ENCODE data around the gene GPR78. TPM values are rescaled to one million over a fixed set of nuclear protein-coding genes. Genes with fewer than 3 reads are reported as not detected.

GPR78 gene
- polyA plus RNA-seq, 4 donors: 0.06 TPM; not detected in 3

DNA sequence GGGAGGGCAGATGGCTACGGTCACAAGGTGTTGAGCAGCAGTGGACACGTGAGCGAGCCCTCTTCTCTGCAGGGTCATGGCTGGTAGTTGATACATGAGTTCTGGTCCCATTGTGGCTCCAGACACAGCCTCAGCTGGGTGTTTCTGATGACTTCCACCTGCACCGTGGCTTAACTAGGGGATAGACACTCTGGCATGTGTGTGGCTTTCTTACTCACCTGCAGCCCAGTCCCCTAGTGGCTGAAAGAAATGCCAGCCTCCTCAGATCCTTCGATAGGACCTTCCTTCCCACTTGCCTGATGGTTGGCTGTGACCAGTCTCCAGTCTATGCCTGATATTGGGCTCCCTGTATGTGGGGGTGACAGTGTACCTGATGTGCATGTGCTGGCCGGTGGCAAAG lies 5.0 kb downstream of the GPR78 start:
- DNase-seq: no peak
- no peaks in the 10 kb centered on the region for H3K4me1 ChIP-seq (ENCODE audit: control insufficient read depth in 3 of 3, insufficient read depth in 2 of 3, low read depth in 1 of 3, low read length in 2 of 3)
- H3K27ac ChIP-seq (ENCODE audit: low read depth in 1 of 3, low read length in 2 of 3): no peak overlapping the region
- H3K36me3 ChIP-seq (ENCODE audit: control insufficient read depth in 3 of 3, insufficient read depth in 2 of 3, low read depth in 1 of 3, low read length in 3 of 3): no peaks in the 10 kb centered on the region
- WGBS, 3 donors: 46 to 51% (median 48%) methylated on average over 6 of the region's 6 CpGs
- no peaks in the 10 kb centered on the region for H3K9me3 ChIP-seq (ENCODE audit: control insufficient read depth in 2 of 2, insufficient read depth in 1 of 2, low read depth in 1 of 2, low read length in 1 of 2)
- peaks cover 0 to 17% (median 5%) of the 10 kb centered on the region in 3 donors for H3K27me3 ChIP-seq (ENCODE audit: control insufficient read depth in 3 of 3, insufficient read depth in 3 of 3, low read length in 3 of 3)
- H3K4me3 ChIP-seq (ENCODE audit: low read depth in 1 of 3, low read length in 3 of 3): no peak overlapping the region
- FAIRE-seq: no peak

DNA sequence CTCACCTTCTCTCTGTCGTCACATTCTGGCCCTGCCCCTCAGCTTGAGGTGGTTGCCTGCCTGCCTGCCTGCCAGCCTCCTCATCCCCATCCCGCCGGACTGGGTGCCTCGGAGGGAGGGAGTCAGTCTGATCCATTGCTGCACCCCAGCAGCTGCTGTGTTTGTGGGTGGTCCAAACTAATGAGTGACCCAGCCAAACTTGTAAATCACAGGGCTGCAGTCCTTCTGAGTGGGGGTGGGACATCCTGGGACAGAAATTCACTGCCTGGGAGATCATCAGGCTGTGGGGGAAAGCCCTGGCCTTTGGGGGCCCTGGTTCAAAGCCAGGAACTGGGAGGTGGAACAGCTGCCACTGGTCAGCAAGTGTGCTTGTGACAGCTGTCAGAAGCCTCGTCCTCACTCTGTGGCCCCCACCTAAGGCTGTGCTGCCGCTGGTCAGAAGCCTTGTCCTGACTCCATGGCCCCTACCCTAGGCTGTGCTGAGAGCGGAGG lies 5.6 kb downstream of the GPR78 start:
- Histone ChIP-seq H3K36me3 (ENCODE audit: control insufficient read depth in 3 of 3, insufficient read depth in 2 of 3, low read depth in 1 of 3, low read length in 3 of 3) (no peaks in the 10 kb centered on the region), H3K4me3 (ENCODE audit: low read depth in 1 of 3, low read length in 3 of 3) (no peak overlapping the region), H3K27me3 (ENCODE audit: control insufficient read depth in 3 of 3, insufficient read depth in 3 of 3, low read length in 3 of 3) (peaks cover 0 to 15% (median 3%) of the 10 kb centered on the region in 3 donors), H3K27ac (ENCODE audit: low read depth in 1 of 3, low read length in 2 of 3) (no peak overlapping the region), H3K9me3 (ENCODE audit: control insufficient read depth in 2 of 2, insufficient read depth in 1 of 2, low read depth in 1 of 2, low read length in 1 of 2) (no peaks in the 10 kb centered on the region), H3K4me1 (ENCODE audit: control insufficient read depth in 3 of 3, insufficient read depth in 2 of 3, low read depth in 1 of 3, low read length in 2 of 3) (no peaks in the 10 kb centered on the region)
- FAIRE-seq (no peak), DNase-seq (no peak)
- 52 to 65% (median 58%) methylated on average over 7 of the region's 7 CpGs for WGBS, 3 donors

DNA sequence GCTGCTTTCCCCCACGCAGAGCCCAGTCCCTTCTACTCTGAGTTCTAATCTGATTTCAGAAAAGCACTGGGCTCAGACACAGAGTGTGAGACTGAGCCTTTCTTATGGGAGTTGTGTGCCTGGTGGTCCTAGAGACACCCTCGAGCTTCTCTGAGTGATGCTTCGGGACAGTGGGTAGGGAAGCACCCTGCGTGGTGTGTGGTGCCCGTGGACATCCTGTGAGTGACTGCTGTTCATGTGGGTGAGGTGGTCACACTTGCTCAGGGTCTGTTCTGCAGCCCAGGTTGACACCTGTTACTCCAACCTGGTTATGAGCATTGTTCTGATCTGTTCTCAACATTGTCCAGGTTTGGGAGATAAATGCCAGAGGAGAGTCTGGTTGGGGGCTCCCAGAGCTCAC lies 6.1 kb downstream of the GPR78 start:
- DNase-seq (no peak), FAIRE-seq (no peak)
- H3K27me3 ChIP-seq (ENCODE audit: control insufficient read depth in 3 of 3, insufficient read depth in 3 of 3, low read length in 3 of 3): peaks cover 0 to 13% (median 3%) of the 10 kb centered on the region in 3 donors
- no peaks in the 10 kb centered on the region for H3K36me3 ChIP-seq (ENCODE audit: control insufficient read depth in 3 of 3, insufficient read depth in 2 of 3, low read depth in 1 of 3, low read length in 3 of 3)
- no peaks in the 10 kb centered on the region for H3K9me3 ChIP-seq (ENCODE audit: control insufficient read depth in 2 of 2, insufficient read depth in 1 of 2, low read depth in 1 of 2, low read length in 1 of 2)
- H3K27ac ChIP-seq (ENCODE audit: low read depth in 1 of 3, low read length in 2 of 3): no peak overlapping the region
- no peaks in the 10 kb centered on the region for H3K4me1 ChIP-seq (ENCODE audit: control insufficient read depth in 3 of 3, insufficient read depth in 2 of 3, low read depth in 1 of 3, low read length in 2 of 3)
- 52 to 64% (median 59%) methylated on average over 5 of the region's 5 CpGs for WGBS, 3 donors
- no peak overlapping the region for H3K4me3 ChIP-seq (ENCODE audit: low read depth in 1 of 3, low read length in 3 of 3)

DNA sequence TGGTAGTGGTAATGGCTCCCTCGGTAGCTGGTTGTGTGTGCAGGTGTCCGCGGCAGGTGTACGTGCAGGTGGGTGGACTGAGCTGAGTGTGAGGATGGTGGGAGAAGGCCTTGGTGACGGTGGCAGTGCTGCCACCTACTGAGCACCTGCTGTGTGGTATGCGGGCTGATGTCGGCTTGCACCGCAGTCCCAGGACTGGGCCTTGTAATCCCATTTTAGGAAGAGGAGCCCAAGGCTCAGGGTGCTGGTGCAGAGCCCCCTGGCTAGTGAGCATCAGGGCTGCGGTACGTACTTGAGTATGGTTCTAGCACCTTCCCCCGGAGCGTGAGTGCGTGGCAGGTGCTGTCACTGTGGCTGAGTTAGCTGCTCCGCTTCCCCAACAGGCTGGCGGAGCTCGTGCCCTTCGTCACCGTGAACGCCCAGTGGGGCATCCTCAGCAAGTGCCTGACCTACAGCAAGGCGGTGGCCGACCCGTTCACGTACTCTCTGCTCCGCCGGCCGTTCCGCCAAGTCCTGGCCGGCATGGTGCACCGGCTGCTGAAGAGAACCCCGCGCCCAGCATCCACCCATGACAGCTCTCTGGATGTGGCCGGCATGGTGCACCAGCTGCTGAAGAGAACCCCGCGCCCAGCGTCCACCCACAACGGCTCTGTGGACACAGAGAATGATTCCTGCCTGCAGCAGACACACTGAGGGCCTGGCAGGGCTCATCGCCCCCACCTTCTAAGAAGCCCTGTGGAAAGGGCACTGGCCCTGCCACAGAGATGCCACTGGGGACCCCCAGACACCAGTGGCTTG lies 6.7 kb downstream of the GPR78 start:
- peaks cover 2 to 13% (median 3%) of the 10 kb centered on the region in 3 donors for H3K27me3 ChIP-seq (ENCODE audit: control insufficient read depth in 3 of 3, insufficient read depth in 3 of 3, low read length in 3 of 3)
- no peaks in the 10 kb centered on the region for H3K36me3 ChIP-seq (ENCODE audit: control insufficient read depth in 3 of 3, insufficient read depth in 2 of 3, low read depth in 1 of 3, low read length in 3 of 3)
- DNase-seq: no peak

GRCh38 chr4:8587469-8588195 lies 7.4 kb downstream of the GPR78 start:
- 71 to 78% (median 76%) methylated on average over 18 of the region's 18 CpGs for WGBS, 3 donors
- Histone ChIP-seq H3K27me3 (ENCODE audit: control insufficient read depth in 3 of 3, insufficient read depth in 3 of 3, low read length in 3 of 3) (peaks cover 6 to 19% (median 7%) of the 10 kb centered on the region in 3 donors), H3K4me1 (ENCODE audit: control insufficient read depth in 3 of 3, insufficient read depth in 2 of 3, low read depth in 1 of 3, low read length in 2 of 3) (no peaks in the 10 kb centered on the region), H3K9me3 (ENCODE audit: control insufficient read depth in 2 of 2, insufficient read depth in 1 of 2, low read depth in 1 of 2, low read length in 1 of 2) (no peaks in the 10 kb centered on the region), H3K27ac (ENCODE audit: low read depth in 1 of 3, low read length in 2 of 3) (no peak overlapping the region), H3K36me3 (ENCODE audit: control insufficient read depth in 3 of 3, insufficient read depth in 2 of 3, low read depth in 1 of 3, low read length in 3 of 3) (no peaks in the 10 kb centered on the region), H3K4me3 (ENCODE audit: low read depth in 1 of 3, low read length in 3 of 3) (no peak overlapping the region)
- DNase-seq (no peak), FAIRE-seq (no peak)

More for the DNA sequence above, 6.7 kb downstream of the GPR78 start:
- Histone ChIP-seq H3K4me3 (ENCODE audit: low read depth in 1 of 3, low read length in 3 of 3) (no peak overlapping the region), H3K4me1 (ENCODE audit: control insufficient read depth in 3 of 3, insufficient read depth in 2 of 3, low read depth in 1 of 3, low read length in 2 of 3) (no peaks in the 10 kb centered on the region), H3K27ac (ENCODE audit: low read depth in 1 of 3, low read length in 2 of 3) (no peak overlapping the region), H3K9me3 (ENCODE audit: control insufficient read depth in 2 of 2, insufficient read depth in 1 of 2, low read depth in 1 of 2, low read length in 1 of 2) (no peaks in the 10 kb centered on the region)
- WGBS, 3 donors: 69 to 78% (median 77%) methylated on average over 35 to 37 of the region's 37 CpGs
- no peak for FAIRE-seq

DNA sequence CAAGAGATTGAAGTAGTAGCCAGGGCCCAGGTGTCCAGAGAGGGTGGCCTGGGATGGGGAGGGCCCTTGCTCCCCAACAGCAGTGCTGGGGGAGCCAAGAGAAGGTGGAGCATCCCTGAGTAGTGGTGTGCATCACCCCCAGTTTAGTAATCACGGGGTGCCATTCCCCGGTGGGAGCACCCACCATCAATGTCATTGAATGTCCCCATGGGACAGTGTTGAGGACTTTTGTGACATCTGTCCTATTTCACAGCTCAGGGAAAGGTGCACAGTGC lies 7.9 kb downstream of the GPR78 start:
- no peaks in the 10 kb centered on the region for H3K4me1 ChIP-seq (ENCODE audit: control insufficient read depth in 3 of 3, insufficient read depth in 2 of 3, low read depth in 1 of 3, low read length in 2 of 3)
- no peak overlapping the region for H3K4me3 ChIP-seq (ENCODE audit: low read depth in 1 of 3, low read length in 3 of 3)
- H3K9me3 ChIP-seq (ENCODE audit: control insufficient read depth in 2 of 2, insufficient read depth in 1 of 2, low read depth in 1 of 2, low read length in 1 of 2): no peaks in the 10 kb centered on the region
- FAIRE-seq (no peak), DNase-seq (no peak)
- no peaks in the 10 kb centered on the region for H3K36me3 ChIP-seq (ENCODE audit: control insufficient read depth in 3 of 3, insufficient read depth in 2 of 3, low read depth in 1 of 3, low read length in 3 of 3)
- H3K27ac ChIP-seq (ENCODE audit: low read depth in 1 of 3, low read length in 2 of 3): no peak overlapping the region
- H3K27me3 ChIP-seq (ENCODE audit: control insufficient read depth in 3 of 3, insufficient read depth in 3 of 3, low read length in 3 of 3): peaks cover 8 to 24% (median 9%) of the 10 kb centered on the region in 3 donors
- 53 to 85% (median 80%) methylated on average over 2 of the region's 2 CpGs for WGBS, 3 donors

DNA sequence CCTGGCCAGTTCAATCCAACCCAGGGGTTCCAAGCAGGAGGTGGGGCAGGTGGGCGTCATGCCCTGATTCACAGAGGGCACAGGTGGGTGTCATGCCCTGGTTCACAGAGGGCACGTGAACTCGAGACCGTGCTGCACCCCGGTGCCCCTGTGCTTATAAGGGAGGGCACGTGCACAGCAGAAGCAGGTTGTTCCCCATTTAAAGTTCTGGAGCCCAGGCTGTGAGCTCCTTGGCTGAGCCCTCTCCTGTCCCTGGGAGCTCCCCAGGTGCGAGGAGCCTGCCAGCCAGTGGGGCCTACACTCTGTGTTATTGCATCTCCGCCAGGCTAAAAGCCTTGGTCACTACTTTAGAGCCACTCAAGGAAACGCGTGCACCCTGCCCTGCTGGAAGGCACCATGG lies 9.1 kb downstream of the GPR78 start:
- H3K4me3 ChIP-seq (ENCODE audit: low read depth in 1 of 3, low read length in 3 of 3): no peak overlapping the region
- DNase-seq (no peak), FAIRE-seq (no peak)
- H3K27ac ChIP-seq (ENCODE audit: low read depth in 1 of 3, low read length in 2 of 3): no peak overlapping the region
- H3K4me1 ChIP-seq (ENCODE audit: control insufficient read depth in 3 of 3, insufficient read depth in 2 of 3, low read depth in 1 of 3, low read length in 2 of 3): no peaks in the 10 kb centered on the region
- WGBS, 3 donors: 73 to 85% (median 79%) methylated on average over 10 of the region's 10 CpGs
- peaks cover 11 to 35% (median 20%) of the 10 kb centered on the region in 3 donors for H3K27me3 ChIP-seq (ENCODE audit: control insufficient read depth in 3 of 3, insufficient read depth in 3 of 3, low read length in 3 of 3)
- no peaks in the 10 kb centered on the region for H3K36me3 ChIP-seq (ENCODE audit: control insufficient read depth in 3 of 3, insufficient read depth in 2 of 3, low read depth in 1 of 3, low read length in 3 of 3)
- H3K9me3 ChIP-seq (ENCODE audit: control insufficient read depth in 2 of 2, insufficient read depth in 1 of 2, low read depth in 1 of 2, low read length in 1 of 2): no peaks in the 10 kb centered on the region

GRCh38 chr4:8589823-8590545 lies 9.8 kb downstream of the GPR78 start:
- Histone ChIP-seq H3K27me3 (ENCODE audit: control insufficient read depth in 3 of 3, insufficient read depth in 3 of 3, low read length in 3 of 3) (peaks cover 11 to 36% (median 21%) of the 10 kb centered on the region in 3 donors), H3K4me1 (ENCODE audit: control insufficient read depth in 3 of 3, insufficient read depth in 2 of 3, low read depth in 1 of 3, low read length in 2 of 3) (no peaks in the 10 kb centered on the region), H3K4me3 (ENCODE audit: low read depth in 1 of 3, low read length in 3 of 3) (no peak overlapping the region), H3K36me3 (ENCODE audit: control insufficient read depth in 3 of 3, insufficient read depth in 2 of 3, low read depth in 1 of 3, low read length in 3 of 3) (no peaks in the 10 kb centered on the region), H3K9me3 (ENCODE audit: control insufficient read depth in 2 of 2, insufficient read depth in 1 of 2, low read depth in 1 of 2, low read length in 1 of 2) (no peaks in the 10 kb centered on the region), H3K27ac (ENCODE audit: low read depth in 1 of 3, low read length in 2 of 3) (no peak overlapping the region)
- no peak for FAIRE-seq
- WGBS, 3 donors: 47 to 54% (median 53%) methylated on average over 10 to 11 of the region's 11 CpGs
- no peak for DNase-seq

Data from small intestine (tissue), 7 donors.